Body of pancreas (tissue), 4 donors: ENCODE results near the gene NMRK2. TPM values are rescaled to one million over a fixed set of nuclear protein-coding genes. Genes with fewer than 3 reads are reported as not detected.
A peak's percentile ranks its signal among the peaks of the same experiment; 100 is the strongest.

Experiments used
- ATAC-seq: fragments of 150-250 bp; one replicate; pipeline ENCODE4 v1.9.1; 2016
- DNase-seq, 4 donors: peaks; one replicate each; pipeline ENCODE4 v3.0.0-alpha.2; 2019
- H3K27ac ChIP-seq, 4 donors: fragments of 200-600 bp; sonication (generic); 1 replicate in 3 of 4; 2 replicates in 1 of 4; pipeline versions ENCODE4 v1.5.1 to v1.6.1; 2016 to 2019; ENCODE audit warnings: mild to moderate bottlenecking in 1 of 4, mixed read lengths in 1 of 4, moderate library complexity in 1 of 4
- H3K27me3 ChIP-seq, 2 donors: fragments of 200-600 bp; sonication (generic); one replicate each; pipeline ENCODE4 v1.6.0; 2016; ENCODE audit warnings: mild to moderate bottlenecking in 1 of 2
- H3K36me3 ChIP-seq, 2 donors: fragments of 200-600 bp; sonication (generic); replicated peaks in 1 of 2; 2 replicates each; pipeline ENCODE4 v1.5.1; 2016; ENCODE audit warnings: low read depth in 2 of 2; ENCODE audit not compliant: insufficient read depth in 1 of 2
- H3K4me1 ChIP-seq: fragments of 200-600 bp; sonication (generic); one replicate; pipeline ENCODE4 v1.6.0; 2016
- H3K4me3 ChIP-seq, 2 donors: fragments of 200-600 bp; sonication (generic); 1 replicate in 1 of 2; 2 replicates in 1 of 2; pipeline ENCODE4 v1.5.1; 2016 to 2019
- H3K9me3 ChIP-seq, 3 donors: fragments of 200-600 bp; sonication (generic); 1 replicate in 2 of 3; 2 replicates in 1 of 3; pipeline ENCODE4 v1.5.1; 2016
- POLR2A ChIP-seq, 3 donors: fragments of 450-650 bp; IDR thresholded peaks; one replicate each; pipeline ENCODE4 v1.6.1; 2016; ENCODE audit warnings: antibody characterized with exemption in 3 of 3, mild to moderate bottlenecking in 2 of 3
- WGBS, 2 donors: methylation state at CpG; one replicate each; pipeline ENCODE4 v1.1.5; 2017; 5-methylcytosine and 5-hydroxymethylcytosine counted together
- intact Hi-C: fragments of 100-400 bp; cut with DNase I; formaldehyde crosslinking; loops from one replicate; pipeline ENCODE4 v1.15.1; 2023
- total RNA-seq, 2 donors: library from RNA; depleted of rRNA; stranded (reverse); fragments of >200 nt; gene quantifications; one replicate each; pipeline ENCODE4 v1.1.0, GENCODE V29; 2016
- TF ChIP-seq, protein P1 (sequence below), 7 experiments: fragments of 450-650 bp in 4 of 7; fragments of 200-600 bp in 3 of 7; sonication (generic) in 3 of 7; IDR thresholded peaks; one replicate each; pipeline ENCODE4 v1.5.1; 2016 to 2019; ENCODE audit warnings: antibody characterized with exemption in 7 of 7

The NMRK2 gene
- total RNA-seq, 2 donors from 2014 or later, result not detected

GRCh38 chr19:3979674-3980352 is 46.9 kb downstream of the NMRK2 start:
- H3K4me3 ChIP-seq, result no peak overlapping the region
- H3K27ac ChIP-seq, result no peak overlapping the region
- intact Hi-C loops, result no loop called here
- H3K9me3 ChIP-seq, result no peaks in the 10 kb centered on the region
- DNase-seq, result peak in 1 of 4 donors; percentile 16
- TF ChIP-seq, protein P1, sequence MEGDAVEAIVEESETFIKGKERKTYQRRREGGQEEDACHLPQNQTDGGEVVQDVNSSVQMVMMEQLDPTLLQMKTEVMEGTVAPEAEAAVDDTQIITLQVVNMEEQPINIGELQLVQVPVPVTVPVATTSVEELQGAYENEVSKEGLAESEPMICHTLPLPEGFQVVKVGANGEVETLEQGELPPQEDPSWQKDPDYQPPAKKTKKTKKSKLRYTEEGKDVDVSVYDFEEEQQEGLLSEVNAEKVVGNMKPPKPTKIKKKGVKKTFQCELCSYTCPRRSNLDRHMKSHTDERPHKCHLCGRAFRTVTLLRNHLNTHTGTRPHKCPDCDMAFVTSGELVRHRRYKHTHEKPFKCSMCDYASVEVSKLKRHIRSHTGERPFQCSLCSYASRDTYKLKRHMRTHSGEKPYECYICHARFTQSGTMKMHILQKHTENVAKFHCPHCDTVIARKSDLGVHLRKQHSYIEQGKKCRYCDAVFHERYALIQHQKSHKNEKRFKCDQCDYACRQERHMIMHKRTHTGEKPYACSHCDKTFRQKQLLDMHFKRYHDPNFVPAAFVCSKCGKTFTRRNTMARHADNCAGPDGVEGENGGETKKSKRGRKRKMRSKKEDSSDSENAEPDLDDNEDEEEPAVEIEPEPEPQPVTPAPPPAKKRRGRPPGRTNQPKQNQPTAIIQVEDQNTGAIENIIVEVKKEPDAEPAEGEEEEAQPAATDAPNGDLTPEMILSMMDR (IDR thresholded peaks at IDR 0.05), result no peak
- TF ChIP-seq POLR2A (IDR thresholded peaks at IDR 0.05), result no peak
- no peak for ATAC-seq
- H3K36me3 ChIP-seq, result peaks cover 42 to 71% of the 10 kb centered on the region in 2 donors
- no peaks in the 10 kb centered on the region for H3K27me3 ChIP-seq
- WGBS, 2 donors, result 87 to 96% methylated on average over 9 to 25 of the region's 25 CpGs
- H3K4me1 ChIP-seq, result peaks cover 29% of the 10 kb centered on the region

GRCh38 chr19:3980353-3981251 is 47.7 kb downstream of the NMRK2 start:
- ATAC-seq, result no peak
- intact Hi-C loops, result no loop called here
- peak in 2 of 4 donors; percentile 13 to 17 for DNase-seq
- Histone ChIP-seq H3K4me3 (no peak overlapping the region), H3K27me3 (no peaks in the 10 kb centered on the region), H3K9me3 (no peaks in the 10 kb centered on the region), H3K4me1 (peaks cover 31% of the 10 kb centered on the region), H3K36me3 (peaks cover 42 to 70% of the 10 kb centered on the region in 2 donors), H3K27ac (no peak overlapping the region)
- no peak for TF ChIP-seq POLR2A (IDR thresholded peaks at IDR 0.05)
- TF ChIP-seq, protein P1 (IDR thresholded peaks at IDR 0.05), result no peak
- WGBS, 2 donors, result 82 to 92% methylated on average over 7 to 30 of the region's 31 CpGs

- intact Hi-C loops, result no loop called here
- H3K27me3 ChIP-seq, result no peaks in the 10 kb centered on the region
- 81 to 93% methylated on average over 9 to 10 of the region's 10 CpGs for WGBS, 2 donors
- H3K4me1 ChIP-seq, result peaks cover 39% of the 10 kb centered on the region
- DNase-seq, result no peak
- no peak for TF ChIP-seq POLR2A (IDR thresholded peaks at IDR 0.05)
- TF ChIP-seq, protein P1 (IDR thresholded peaks at IDR 0.05), result no peak
- no peak for ATAC-seq
- H3K9me3 ChIP-seq, result no peaks in the 10 kb centered on the region
- H3K27ac ChIP-seq, result peak overlapping the region in 1 of 4 donors; percentile 32
- H3K4me3 ChIP-seq, result no peak overlapping the region
- H3K36me3 ChIP-seq, result peaks cover 41 to 63% of the 10 kb centered on the region in 2 donors
Measured at GRCh38 chr19:3981373-3981735, 48.5 kb downstream of the NMRK2 start.

DNA sequence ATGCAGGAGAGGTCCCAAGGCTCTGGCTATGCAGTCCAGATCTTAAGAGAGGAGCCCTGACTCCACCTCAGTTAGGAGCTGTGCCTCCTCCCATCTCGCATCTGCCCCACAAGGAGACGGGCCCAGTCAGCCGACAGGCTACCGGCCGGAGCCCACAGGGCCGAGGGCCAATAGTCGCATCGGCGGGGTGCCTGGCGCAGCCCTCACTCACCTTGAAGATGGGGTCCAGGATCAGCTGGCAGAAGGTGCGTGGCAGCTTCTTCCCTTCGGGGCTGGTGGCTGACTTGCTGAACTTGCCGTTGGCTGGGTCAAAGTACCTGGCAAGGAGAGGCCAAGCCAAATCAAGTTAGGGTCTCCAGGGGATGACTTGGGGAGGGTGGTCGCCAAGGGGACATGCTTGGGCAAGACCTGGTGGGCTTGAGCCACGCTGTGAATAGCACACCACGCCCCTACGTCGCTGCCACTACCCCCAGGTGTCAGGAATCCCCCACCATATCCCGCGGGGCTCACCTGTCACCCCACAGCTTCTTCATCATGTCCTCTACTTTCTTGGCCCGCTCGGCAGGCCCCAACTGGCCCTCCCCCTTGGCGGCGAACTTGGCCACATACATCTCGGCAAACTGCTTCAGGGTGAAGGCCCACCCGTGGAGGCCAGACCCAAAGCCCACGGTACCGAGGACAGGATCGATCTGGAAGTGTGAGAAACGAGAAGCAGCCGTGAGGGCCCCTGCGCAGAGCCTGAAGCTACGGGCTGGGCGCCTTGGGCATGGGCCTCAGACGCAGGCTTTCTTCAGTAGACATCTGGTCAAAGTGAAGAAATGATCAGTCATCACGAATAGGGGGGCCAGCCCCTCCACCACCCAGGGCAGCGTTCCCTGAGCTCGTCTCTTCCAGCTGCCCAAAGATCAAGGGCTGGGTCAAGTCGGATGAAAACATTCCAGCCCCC is 49.1 kb downstream of the NMRK2 start:
- TF ChIP-seq, protein P1 (IDR thresholded peaks at IDR 0.05), result no peak
- TF ChIP-seq POLR2A (IDR thresholded peaks at IDR 0.05), result no peak
- intact Hi-C loops, result no loop called here
- H3K9me3 ChIP-seq, result no peaks in the 10 kb centered on the region
- DNase-seq (peak in 1 of 4 donors; percentile 14), ATAC-seq (no peak)
- peak overlapping the region in 1 of 4 donors; percentile 32 for H3K27ac ChIP-seq
- H3K4me3 ChIP-seq, result no peak overlapping the region
- 77 to 78% methylated on average over 31 to 38 of the region's 39 CpGs for WGBS, 2 donors
- peaks cover 45% of the 10 kb centered on the region for H3K4me1 ChIP-seq
- peaks cover 34 to 58% of the 10 kb centered on the region in 2 donors for H3K36me3 ChIP-seq
- H3K27me3 ChIP-seq, result no peaks in the 10 kb centered on the region
